PC-3 (cell line): ENCODE data around the gene ERP27. TPM values are rescaled to one million over a fixed set of nuclear protein-coding genes. Genes with fewer than 3 reads are reported as not detected.

ENCODE experiments used
- ATAC-seq: fragments of 200-7000 bp; cut with Tn5 transposase; 2 replicates; pipeline ENCODE4 v1.9.1; 2020; ENCODE audit warnings: mild to moderate bottlenecking, moderate library complexity
- BruUV-seq: library from RNA; stranded (reverse); fragments of 400-500 nt; replicated peaks from 2 replicates; lab custom pipeline; 2021; lab: Mats Ljungman, UMichigan
- CTCF ChIA-PET: fragments of 300-600 bp; sonication (Branson Sonifier 250); formaldehyde crosslinking; loops from one replicate; lab custom pipeline; 2022; ENCODE audit warnings: antibody characterized with exemption; lab: Charles Lee
- POLR2A ChIA-PET: fragments of 300-600 bp; sonication (Branson Sonifier 250); formaldehyde crosslinking; loops from one replicate; lab custom pipeline; 2022; ENCODE audit warnings: antibody characterized with exemption; ENCODE audit not compliant: unreplicated experiment; lab: Charles Lee
- DNase-seq: peaks from one replicate; pipeline ENCODE4 v3.0.0-alpha.2; 2015
- H2AFZ ChIP-seq: fragments of 300-600 bp; sonication (generic); 2 replicates; pipeline ENCODE4 v1.6.0; 2016; ENCODE audit warnings: antibody characterized with exemption, low read length
- H3F3A ChIP-seq: fragments of 300-600 bp; sonication (generic); one replicate; pipeline ENCODE4 v1.6.0; 2017; ENCODE audit warnings: antibody characterized with exemption, low read length, control low read depth, mild to moderate bottlenecking; ENCODE audit not compliant: unreplicated experiment
- H3K27ac ChIP-seq: fragments of 300-600 bp; sonication (generic); 2 replicates; pipeline ENCODE4 v1.5.1; 2016; ENCODE audit warnings: mild to moderate bottlenecking, low read length
- H3K27me3 ChIP-seq: fragments of 300-600 bp; sonication (generic); 2 replicates; pipeline ENCODE4 v1.6.1; 2016; ENCODE audit warnings: low read length, mixed read lengths
- H3K36me3 ChIP-seq: fragments of 300-600 bp; sonication (generic); 2 replicates; pipeline ENCODE4 v1.6.1; 2016; ENCODE audit warnings: low read depth, mixed run types, low read length, mixed read lengths
- H3K4me1 ChIP-seq: fragments of 300-600 bp; sonication (generic); 2 replicates; pipeline ENCODE4 v1.5.1; 2016; ENCODE audit warnings: low read length; ENCODE audit not compliant: insufficient read depth
- H3K4me2 ChIP-seq: fragments of 300-600 bp; sonication (generic); 2 replicates; pipeline ENCODE4 v1.6.0; 2016; ENCODE audit warnings: low read length
- H3K4me3 ChIP-seq: fragments of 300-600 bp; sonication (generic); 2 replicates; pipeline ENCODE4 v1.5.1; 2016; ENCODE audit warnings: mild to moderate bottlenecking, low read length, mixed read lengths
- H3K79me2 ChIP-seq: fragments of 300-600 bp; sonication (generic); 2 replicates; pipeline ENCODE4 v1.6.1; 2017; ENCODE audit warnings: low read length, mixed read lengths
- H3K9ac ChIP-seq: fragments of 300-600 bp; sonication (generic); 2 replicates; pipeline ENCODE4 v1.6.0; 2016; ENCODE audit warnings: mild to moderate bottlenecking, low read length
- H3K9me2 ChIP-seq: fragments of 300-600 bp; sonication (generic); replicated peaks from 2 replicates; pipeline ENCODE4 v1.6.1; 2016; ENCODE audit warnings: mixed run types, low read length, mixed read lengths
- H3K9me3 ChIP-seq: fragments of 300-600 bp; sonication (generic); 2 replicates; pipeline ENCODE4 v1.6.1; 2016; ENCODE audit warnings: low read length, mixed read lengths
- H4K20me1 ChIP-seq: fragments of 300-600 bp; sonication (generic); 2 replicates; pipeline ENCODE4 v1.6.1; 2016; ENCODE audit warnings: low read length, mixed read lengths
- CTCF ChIP-seq: fragments of 300-600 bp; sonication (generic); conservative IDR thresholded peaks from 2 replicates; pipeline ENCODE4 v1.5.1; 2017; ENCODE audit warnings: antibody characterized with exemption, low read depth, mild to moderate bottlenecking, low read length
- EZH2 ChIP-seq: fragments of 300-600 bp; sonication (generic); IDR thresholded peaks from one replicate; pipeline ENCODE4 v1.6.1; 2017; ENCODE audit warnings: antibody characterized with exemption, mild to moderate bottlenecking, low read length; ENCODE audit not compliant: unreplicated experiment
- EZH2phosphoT487 ChIP-seq: fragments of 300-600 bp; sonication (generic); IDR thresholded peaks from 2 replicates; pipeline ENCODE4 v1.6.1; 2018; ENCODE audit warnings: mild to moderate bottlenecking, antibody characterized with exemption, low read length, borderline replicate concordance
- intact Hi-C: fragments of 100-400 bp; cut with micrococcal nuclease; formaldehyde crosslinking; loops from 2 replicates; pipeline ENCODE4 v1.9.0; 2023
- total RNA-seq: library from RNA; depleted of rRNA; stranded (reverse); fragments of >200 nt; gene quantifications from 2 replicates; pipeline ENCODE4 v1.2.3, GENCODE V29; 2014

The ERP27 gene
- total RNA-seq, 1 experiment from 2014 or later: not detected

GRCh38 chr12:14883686-14884085, 54.7 kb downstream of the ERP27 start:
- no peak overlapping the region for H3K4me3 ChIP-seq
- H2AFZ ChIP-seq: no peak overlapping the region
- H3K9ac ChIP-seq: no peak overlapping the region
- TF ChIP-seq EZH2phosphoT487 (no peak), EZH2 (no peak), CTCF (no peak)
- no peak overlapping the region for H3K4me2 ChIP-seq
- CTCF ChIA-PET: no interaction called here
- no peaks in the 10 kb centered on the region for H3K36me3 ChIP-seq
- no peaks in the 10 kb centered on the region for H4K20me1 ChIP-seq
- H3F3A ChIP-seq: no peaks in the 10 kb centered on the region
- DNase-seq (no peak), ATAC-seq (no peak)
- H3K79me2 ChIP-seq: no peaks in the 10 kb centered on the region
- BruUV-seq: no TSS peak
- no peaks in the 10 kb centered on the region for H3K27me3 ChIP-seq
- H3K9me3 ChIP-seq: no peaks in the 10 kb centered on the region
- intact Hi-C loops: no loop called here
- no peak overlapping the region for H3K27ac ChIP-seq
- H3K9me2 ChIP-seq: no peaks in the 10 kb centered on the region
- POLR2A ChIA-PET: no interaction called here
- peaks cover 29% of the 10 kb centered on the region for H3K4me1 ChIP-seq

- no peaks in the 10 kb centered on the region for H3F3A ChIP-seq
- H3K9ac ChIP-seq: no peak overlapping the region
- POLR2A ChIA-PET: no interaction called here
- no peak for DNase-seq
- H4K20me1 ChIP-seq: no peaks in the 10 kb centered on the region
- no peak overlapping the region for H3K4me3 ChIP-seq
- intact Hi-C loops: no loop called here
- H3K9me2 ChIP-seq: no peaks in the 10 kb centered on the region
- H3K27ac ChIP-seq: no peak overlapping the region
- no peaks in the 10 kb centered on the region for H3K36me3 ChIP-seq
- H3K4me1 ChIP-seq: peaks cover 18% of the 10 kb centered on the region
- no TSS peak for BruUV-seq
- TF ChIP-seq EZH2phosphoT487 (no peak), CTCF (no peak)
- ATAC-seq: no peak
- H3K4me2 ChIP-seq: no peak overlapping the region
- no peaks in the 10 kb centered on the region for H3K9me3 ChIP-seq
- CTCF ChIA-PET: no interaction called here
- no peak overlapping the region for H2AFZ ChIP-seq
- no peaks in the 10 kb centered on the region for H3K27me3 ChIP-seq
- no peaks in the 10 kb centered on the region for H3K79me2 ChIP-seq
Measured at GRCh38 chr12:14880890-14881453, 57.4 kb downstream of the ERP27 start.

GRCh38 chr12:14879222-14879933, 59.0 kb downstream of the ERP27 start:
- Histone ChIP-seq H3K9me2 (no peaks in the 10 kb centered on the region), H3K4me2 (no peak overlapping the region), H3F3A (no peaks in the 10 kb centered on the region), H3K4me1 (peaks cover 2% of the 10 kb centered on the region), H3K4me3 (no peak overlapping the region), H3K9ac (no peak overlapping the region), H3K27ac (no peak overlapping the region), H3K36me3 (no peaks in the 10 kb centered on the region), H3K27me3 (no peaks in the 10 kb centered on the region), H2AFZ (no peak overlapping the region), H4K20me1 (no peaks in the 10 kb centered on the region), H3K79me2 (no peaks in the 10 kb centered on the region), H3K9me3 (no peaks in the 10 kb centered on the region)
- DNase-seq (no peak), ATAC-seq (no peak)
- no peak for TF ChIP-seq EZH2
- no peak for TF ChIP-seq EZH2phosphoT487
- no peak for TF ChIP-seq CTCF
- ChIA-PET CTCF (no interaction called here), POLR2A (interaction anchor here (0.7 kb wide), 1 partner anchor 1067 kb away, joined by 3 read pairs; no protein-coding TSS in a partner anchor)
- intact Hi-C loops: no loop called here
- no TSS peak for BruUV-seq
